GM12878 (cell line): ENCODE measurements around the gene BTNL9. TPM values are rescaled to one million over a fixed set of nuclear protein-coding genes. Genes with fewer than 3 reads are reported as not detected.
"Not testable (repeated sequence)": the region's sequence is repeated elsewhere in the genome, so short reads cannot be mapped to it uniquely, and the experiment has no call there.

ENCODE experiments used
- ATAC-seq: fragments of 200-7000 bp; cut with Tn5 transposase; 3 replicates; pipeline ENCODE4 v1.9.1; 2020; ENCODE audit warnings: mild to moderate bottlenecking, moderate library complexity
- BruUV-seq: library from RNA; stranded (reverse); fragments of 400-500 nt; replicated peaks from 2 replicates; lab custom pipeline; 2021; lab: Mats Ljungman, UMichigan
- CTCF ChIA-PET: fragments of 300-600 bp; sonication (Branson Sonifier 250); formaldehyde crosslinking; extraction: SDS; loops from one replicate; lab custom pipeline; 2021; ENCODE audit warnings: inconsistent platforms; lab: Yijun Ruan, JAX
- POLR2A ChIA-PET: fragments of 350-600 bp; formaldehyde crosslinking; extraction: SDS; loops from one replicate; lab custom pipeline; 2021; ENCODE audit warnings: inconsistent platforms; lab: Charles Lee
- RAD21 ChIA-PET: fragments of 300-600 bp; sonication (Branson Sonifier 250); formaldehyde crosslinking; loops from one replicate; lab custom pipeline; 2023; ENCODE audit warnings: antibody characterized with exemption; ENCODE audit not compliant: unreplicated experiment; lab: Charles Lee
- SMC1A ChIA-PET: fragments of 300-600 bp; sonication (Branson Sonifier 250); formaldehyde crosslinking; loops from one replicate; lab custom pipeline; 2023; ENCODE audit not compliant: unreplicated experiment, uncharacterized antibody; lab: Charles Lee
- DNase-seq: peaks from one replicate; pipeline ENCODE4 v3.0.0-alpha.2; 2011; ENCODE audit warnings: low read depth, low spot score
- FAIRE-seq: peaks from 3 replicates; lab custom pipeline; 2011; peaks lifted over from hg19 to GRCh38; lab: Jason Lieb, UNC
- H2AFZ ChIP-seq: 2 replicates; pipeline ENCODE4 v1.6.0; 2011; ENCODE audit warnings: low read depth, low read length, control low read depth; ENCODE audit not compliant: control insufficient read depth
- H3K27ac ChIP-seq: 2 replicates; pipeline ENCODE4 v1.5.1; 2011; ENCODE audit warnings: control low read depth; ENCODE audit not compliant: control insufficient read depth, insufficient read depth
- H3K27me3 ChIP-seq, 2 experiments: replicated peaks in 1 of 2; 2 replicates each; pipeline versions ENCODE4 v1.6.0 to v1.6.1; 2011; ENCODE audit warnings: low read length in 1 of 2; ENCODE audit not compliant: control insufficient read depth in 2 of 2, insufficient read depth in 2 of 2
- H3K36me3 ChIP-seq, 2 experiments: 2 replicates each; pipeline ENCODE4 v1.5.1; 2011; ENCODE audit warnings: low read length in 1 of 2; ENCODE audit not compliant: control insufficient read depth in 2 of 2, insufficient read depth in 2 of 2
- H3K4me1 ChIP-seq: 2 replicates; pipeline ENCODE4 v1.6.1; 2011; ENCODE audit warnings: mild to moderate bottlenecking, low read length, moderate library complexity, mixed read lengths; ENCODE audit not compliant: control insufficient read depth, insufficient read depth
- H3K4me2 ChIP-seq: 2 replicates; pipeline ENCODE4 v1.6.0; 2011; ENCODE audit warnings: control low read depth; ENCODE audit not compliant: control insufficient read depth, insufficient read depth
- H3K4me3 ChIP-seq: fragments of 200-600 bp; sonication (generic); 2 replicates; pipeline ENCODE4 v1.5.1; 2016
- H3K79me2 ChIP-seq: 2 replicates; pipeline ENCODE4 v1.6.0; 2011; ENCODE audit warnings: low read length; ENCODE audit not compliant: control insufficient read depth, insufficient read depth
- H3K9ac ChIP-seq: 2 replicates; pipeline ENCODE4 v1.8.0; 2011; ENCODE audit warnings: low read length, control low read depth, mixed read lengths; ENCODE audit not compliant: control insufficient read depth, insufficient read depth
- H3K9me3 ChIP-seq: replicated peaks from 3 replicates; pipeline ENCODE4 v1.5.1; 2011; ENCODE audit warnings: mild to moderate bottlenecking, low read length; ENCODE audit not compliant: control insufficient read depth, insufficient read depth
- H4K20me1 ChIP-seq: 2 replicates; pipeline ENCODE4 v1.6.0; 2011; ENCODE audit not compliant: control insufficient read depth, insufficient read depth
- WGBS: methylation state at CpG from one replicate; pipeline ENCODE4 v1.1.6; 2016; ENCODE audit warnings: low lambda C conversion rate; ENCODE audit not compliant: insufficient replicate concordance, insufficient coverage; ENCODE audit errors: missing lambda C conversion rate; 5-methylcytosine and 5-hydroxymethylcytosine counted together
- in situ Hi-C: fragments of 300-500 bp; cut with MboI; formaldehyde crosslinking; loops from 9 replicates; pipeline ENCODE4 v1.14.3; 2018; ENCODE audit warnings: mixed read lengths
- intact Hi-C: fragments of 100-400 bp; cut with micrococcal nuclease; formaldehyde crosslinking; loops from one replicate; pipeline ENCODE4 v1.14.2; 2022; ENCODE audit not compliant: unreplicated experiment
- polyA plus RNA-seq, 11 experiments: library from polyadenylated mRNA; depleted of rRNA in 4 of 11; unstranded in 6 of 11; stranded (reverse) in 5 of 11; fragments of >200 nt; fragmentation: Nextera tagmentation in 4 of 11; fragmentation: Illumina TruSeq in 1 of 11; extraction: Ambion mirVana in 4 of 11; extraction: Trizol in 1 of 11; gene quantifications; 1 replicate in 1 of 11; 2 replicates in 10 of 11; pipeline versions ENCODE4 v1.2.1 to v1.2.3, GENCODE V29; 2011 to 2016; ENCODE audit warnings: inconsistent platforms in 2 of 11, missing spikeins in 2 of 11, low read depth in 1 of 11
- total RNA-seq, 4 experiments: library from RNA; depleted of rRNA in 3 of 4; stranded (reverse); fragments of >200 nt in 3 of 4; fragmentation: Illumina TruSeq in 1 of 4; extraction: Trizol in 1 of 4; gene quantifications; 2 replicates each; pipeline versions ENCODE4 v1.2.1 to v1.2.3, GENCODE V29; 2013 to 2021

BTNL9 gene
- total and polyA plus RNA-seq, 10 of the 15 experiments (the other 5 are each of a cell fraction or from before 2014, with no cell fraction given), result 0.01 to 16.5 (median 0.06) TPM; not detected in 5

DNA sequence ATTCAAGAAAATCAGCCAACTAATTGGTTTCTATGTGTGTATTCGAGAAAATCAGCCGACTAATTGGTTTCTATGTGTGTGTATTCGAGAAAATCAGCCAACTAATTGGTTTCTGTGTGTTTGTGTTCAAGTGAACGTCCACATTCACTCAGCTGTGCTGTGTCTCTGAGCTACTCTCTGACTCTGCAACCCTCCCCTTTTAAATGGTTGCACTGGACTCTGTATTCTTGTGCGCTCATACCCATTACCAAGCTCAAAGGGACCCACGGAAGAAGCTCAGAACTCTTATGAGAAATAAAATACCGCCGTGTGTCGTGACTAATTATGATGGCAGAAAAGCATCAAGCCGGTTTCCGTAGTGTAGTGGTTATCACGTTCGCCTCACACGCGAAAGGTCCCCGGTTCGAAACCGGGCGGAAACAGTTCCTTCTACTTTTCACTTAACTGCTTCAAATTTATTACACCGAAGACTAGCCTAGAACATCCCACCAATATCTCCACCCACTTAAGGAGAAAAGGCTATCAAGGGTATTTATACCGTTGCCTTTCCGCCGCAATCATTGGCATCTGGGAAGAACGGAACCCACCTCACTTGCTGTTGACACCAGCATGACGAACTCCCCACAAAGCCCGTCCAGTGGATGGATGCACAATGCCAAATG is 56.8 kb downstream of the BTNL9 start:
- BruUV-seq, H3K27me3 ChIP-seq, H4K20me1 ChIP-seq, H3K4me1 ChIP-seq, POLR2A ChIA-PET, H3K9ac ChIP-seq, SMC1A ChIA-PET, H3K9me3 ChIP-seq, H3K36me3 ChIP-seq, H2AFZ ChIP-seq, H3K4me3 ChIP-seq, intact Hi-C loops, CTCF ChIA-PET, DNase-seq, RAD21 ChIA-PET, in situ Hi-C loops, H3K4me2 ChIP-seq, H3K27ac ChIP-seq, H3K79me2 ChIP-seq: not testable (repeated sequence)
- no CpG with 5 or more reads among the region's 26 CpGs for WGBS
- FAIRE-seq (peak; percentile 86), ATAC-seq (peak; percentile 74)

DNA sequence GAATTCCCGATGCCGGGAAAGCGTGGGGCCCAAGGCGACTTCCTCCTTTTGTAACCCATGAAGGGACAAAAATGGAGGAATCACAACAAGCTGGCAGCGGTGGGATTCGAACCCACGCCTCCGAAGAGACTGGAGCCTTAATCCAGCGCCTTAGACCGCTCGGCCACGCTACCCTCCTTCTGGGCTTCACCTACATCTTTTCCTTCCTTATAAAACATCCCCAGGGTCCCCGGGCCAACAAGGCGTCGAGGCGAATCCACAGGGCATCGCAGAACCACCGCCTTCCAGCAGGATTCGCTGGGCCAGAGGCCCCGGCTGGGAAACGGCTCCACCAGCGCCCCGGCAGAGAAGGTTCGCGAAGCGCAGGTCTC is 57.3 kb downstream of the BTNL9 start:
- SMC1A ChIA-PET, CTCF ChIA-PET, H3K9ac ChIP-seq, H4K20me1 ChIP-seq, H3K27ac ChIP-seq, H2AFZ ChIP-seq, H3K9me3 ChIP-seq, BruUV-seq, in situ Hi-C loops, RAD21 ChIA-PET, H3K4me3 ChIP-seq, H3K4me2 ChIP-seq, FAIRE-seq, DNase-seq, H3K79me2 ChIP-seq, ATAC-seq, H3K36me3 ChIP-seq, POLR2A ChIA-PET, H3K4me1 ChIP-seq, intact Hi-C loops, H3K27me3 ChIP-seq: not testable (repeated sequence)
- no CpG with 5 or more reads among the region's 26 CpGs for WGBS

DNA sequence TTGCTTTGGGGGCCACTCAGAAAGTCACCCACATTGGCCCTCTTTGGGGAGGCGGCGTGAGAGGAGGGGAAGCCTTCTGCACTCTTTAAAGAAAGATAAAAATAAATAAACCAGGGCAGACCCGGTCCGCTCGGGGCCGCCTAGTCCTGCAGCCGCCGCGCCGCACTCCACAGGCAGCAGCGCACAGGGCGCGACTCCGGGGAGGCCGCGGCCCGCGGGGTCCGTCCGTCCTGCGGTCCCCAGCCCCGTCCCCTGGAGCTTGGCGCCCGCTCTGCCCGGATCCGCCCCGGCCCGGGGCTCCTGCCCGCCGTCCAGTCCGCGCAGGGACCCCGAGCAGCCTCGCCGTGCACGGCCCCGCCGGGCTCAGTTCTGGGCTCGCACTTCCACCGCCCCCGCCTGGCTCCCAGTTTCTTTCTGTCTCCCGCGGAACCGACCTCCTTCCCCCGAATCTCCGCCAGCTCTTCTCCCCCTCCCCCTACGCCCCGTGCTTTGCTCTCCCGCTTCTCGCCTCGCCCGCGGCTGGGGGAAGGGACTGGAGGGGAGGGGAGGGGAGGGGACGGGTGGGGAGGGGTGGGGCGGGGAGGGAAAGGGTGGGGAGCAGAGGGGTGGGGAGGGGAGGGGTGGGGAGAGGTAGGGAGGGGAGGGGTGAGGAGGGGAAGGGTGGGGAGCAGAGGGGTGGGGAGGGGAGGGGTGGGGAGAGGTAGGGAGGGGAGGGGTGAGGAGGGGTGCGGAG is 57.9 kb downstream of the BTNL9 start:
- H3K36me3 ChIP-seq, result not testable (repeated sequence)

More for the DNA sequence above, 57.9 kb downstream of the BTNL9 start:
- RAD21 ChIA-PET, H3K4me2 ChIP-seq, H3K9me3 ChIP-seq, H3K27me3 ChIP-seq, in situ Hi-C loops, DNase-seq, intact Hi-C loops, H4K20me1 ChIP-seq, CTCF ChIA-PET, ATAC-seq, POLR2A ChIA-PET, H3K27ac ChIP-seq, SMC1A ChIA-PET, H3K79me2 ChIP-seq, H3K4me3 ChIP-seq, BruUV-seq, H3K9ac ChIP-seq, H2AFZ ChIP-seq, FAIRE-seq, H3K4me1 ChIP-seq: not testable (repeated sequence)
- no CpG with 5 or more reads among the region's 56 CpGs for WGBS
